GM21786 (cell line): ENCODE results near the gene RMI1.
A peak's percentile ranks its signal among the peaks of the same experiment; 100 is the strongest.
"Not testable (repeated sequence)": the region's sequence is repeated elsewhere in the genome, so short reads cannot be mapped to it uniquely, and the experiment has no call there.

Source experiments
- ATAC-seq: cut with Tn5 transposase; IDR thresholded peaks from one replicate; pipeline ENCODE4 v1.9.1; 2021; ENCODE audit not compliant: unreplicated experiment

The RMI1 gene

GRCh38 chr9:84002344-84002743 is 21.7 kb downstream of the RMI1 start:
- peak; percentile 71 for ATAC-seq

DNA sequence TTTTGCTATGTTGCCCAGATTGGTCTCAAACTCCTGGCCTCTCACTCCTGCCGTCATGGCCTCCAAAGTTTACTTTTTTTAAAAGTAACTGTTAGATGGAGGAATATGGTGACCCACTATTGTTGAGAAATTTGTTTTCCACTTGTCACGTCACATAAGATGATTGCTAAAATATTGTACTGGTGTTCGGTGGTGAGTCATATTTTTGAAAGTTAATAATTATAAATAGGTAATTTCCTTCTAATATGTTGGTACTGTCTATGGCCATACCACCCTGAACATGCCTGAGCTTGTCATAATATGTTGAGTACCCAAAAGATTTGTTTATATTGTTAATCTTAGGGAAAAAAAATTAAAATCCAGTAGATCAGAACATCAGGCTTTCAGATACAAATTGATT is 22.6 kb downstream of the RMI1 start:
- no peak for ATAC-seq

DNA sequence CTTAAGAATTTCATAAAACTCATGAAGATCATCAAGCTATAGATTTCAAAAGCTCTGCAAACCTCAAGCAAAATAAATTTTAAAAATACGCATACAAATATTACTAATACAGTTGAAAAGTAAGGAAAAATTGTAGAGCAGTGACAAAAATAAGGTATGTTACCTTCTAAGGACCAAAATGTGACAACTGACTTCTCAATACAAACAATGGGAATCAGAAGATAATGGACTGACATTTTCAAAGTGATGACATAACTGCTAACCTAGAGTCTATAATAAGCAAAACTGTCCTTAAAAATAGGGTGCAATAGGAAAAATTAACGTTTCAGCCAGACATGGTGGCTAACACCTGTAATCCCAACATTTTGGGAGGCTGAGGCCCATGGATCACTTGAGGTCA is 27.1 kb downstream of the RMI1 start:
- no peak for ATAC-seq

GRCh38 chr9:84024041-84024575 is 43.5 kb downstream of the RMI1 start:
- no peak for ATAC-seq

DNA sequence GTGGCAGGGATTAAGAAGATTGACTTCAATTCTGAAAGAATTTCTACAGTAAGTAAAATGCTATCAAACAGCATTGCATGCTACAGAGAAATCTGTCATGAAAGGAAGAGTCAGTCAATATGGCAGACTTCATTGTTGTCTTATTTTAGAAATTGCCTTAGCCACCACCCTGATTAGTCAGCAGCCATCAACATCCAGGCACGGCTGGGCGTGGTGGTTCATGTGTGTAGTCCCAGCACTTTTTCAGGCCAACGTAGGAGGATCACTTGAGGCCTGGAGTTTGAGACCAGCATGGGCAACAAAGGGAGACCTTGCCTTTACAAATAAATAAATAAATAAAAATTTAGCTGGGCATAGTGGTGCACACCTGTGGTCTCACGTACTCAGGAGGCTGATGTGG is 46.6 kb downstream of the RMI1 start:
- ATAC-seq = no peak

- no peak for ATAC-seq
These were observed 50.9 kb downstream of the RMI1 start for GRCh38 chr9:84031534-84031933.

DNA sequence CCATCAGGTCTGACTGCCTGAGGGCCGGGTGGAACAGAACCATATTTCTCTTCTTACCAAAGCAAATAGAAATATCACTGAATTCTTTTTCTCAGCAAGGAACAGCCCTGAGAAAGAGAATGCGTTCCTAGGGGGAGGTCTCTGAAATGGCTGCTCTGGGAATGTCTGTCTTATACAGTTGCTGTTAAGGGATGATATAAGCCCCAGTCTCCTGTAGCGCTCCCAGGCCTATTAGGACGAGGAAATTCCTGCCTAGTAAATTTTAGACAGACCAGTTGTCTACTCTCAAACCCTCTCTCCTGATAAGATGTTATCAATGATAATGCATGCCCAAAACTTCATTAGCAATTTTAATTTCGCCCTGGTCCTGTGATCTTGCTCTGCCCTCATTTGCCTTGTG is 61.3 kb downstream of the RMI1 start:
- ATAC-seq = not testable (repeated sequence)

GRCh38 chr9:84045481-84046097 is 65.0 kb downstream of the RMI1 start:
- ATAC-seq = no peak
